H1 (cell line): ENCODE results near the gene FOXD2. TPM values are rescaled to one million over a fixed set of nuclear protein-coding genes. Genes with fewer than 3 reads are reported as not detected.

Experiments
- ATF2 ChIP-seq: IDR thresholded peaks from 2 replicates; pipeline ENCODE4 v1.6.1; 2012; ENCODE audit warnings: low read length, inconsistent platforms
- CTBP2 ChIP-seq: IDR thresholded peaks from 2 replicates; pipeline ENCODE4 v1.7.0; 2011; ENCODE audit warnings: borderline replicate concordance, mild to moderate bottlenecking, moderate library complexity, mixed read lengths, low read length; ENCODE audit not compliant: insufficient read depth, insufficient read length
- CTCF ChIP-seq, 3 experiments: IDR thresholded peaks; 1 replicate in 2 of 3; 2 replicates in 1 of 3; pipeline versions ENCODE4 v1.5.1 to v1.6.1; 2011; ENCODE audit warnings: low read length in 3 of 3, mild to moderate bottlenecking in 3 of 3, inconsistent platforms in 2 of 3, low read depth in 1 of 3, moderate library complexity in 1 of 3; ENCODE audit not compliant: insufficient read depth in 1 of 3; ENCODE audit errors: control extremely low read depth in 1 of 3
- FOSL1 ChIP-seq: IDR thresholded peaks from 2 replicates; pipeline ENCODE4 v1.6.1; 2011; ENCODE audit warnings: mild to moderate bottlenecking, low read depth, low read length, moderate library complexity; ENCODE audit not compliant: insufficient read depth
- GABPA ChIP-seq: IDR thresholded peaks from 2 replicates; pipeline ENCODE4 v1.6.1; 2011; ENCODE audit warnings: mild to moderate bottlenecking, low read length, moderate library complexity, borderline replicate concordance; ENCODE audit not compliant: insufficient read depth
- SUZ12 ChIP-seq: fragments of 200-600 bp; sonication (generic); IDR thresholded peaks from 2 replicates; pipeline ENCODE4 v1.6.1; 2012; ENCODE audit warnings: mild to moderate bottlenecking, inconsistent platforms, low read length, moderate library complexity, mixed read lengths
- polyA plus RNA-seq, 7 experiments: library from polyadenylated mRNA; depleted of rRNA in 3 of 7; stranded (reverse) in 5 of 7; unstranded in 2 of 7; fragments of >200 nt in 5 of 7; fragments of 200-250 nt in 2 of 7; gene quantifications; 1 replicate in 5 of 7; 2 replicates in 1 of 7; 4 replicates in 1 of 7; pipeline versions ENCODE4 v1.2.1 to v1.2.3, GENCODE V29; 2011 to 2013; ENCODE audit warnings: missing spikeins in 2 of 7, mixed read lengths in 2 of 7
- total RNA-seq: library from RNA; stranded (reverse); fragmentation: NEBNext Ultra II Directional; extraction: Animal tissue kit (Norgen Biotek cat#: 25700); gene quantifications from 2 replicates; pipeline ENCODE4 v1.2.1, GENCODE V29; 2021

FOXD2 gene
- total and polyA plus RNA-seq, 2 of the 8 experiments (the other 6 are each of a cell fraction or from before 2014, with no cell fraction given) = not detected

- TF ChIP-seq CTCF (IDR thresholded peaks at IDR 0.05; ENCODE audit: control extremely low read depth in 1 of 3, insufficient read depth in 1 of 3, low read depth in 1 of 3, low read length in 3 of 3) (no peak), SUZ12 (no peak), GABPA (no peak), FOSL1 (no peak), ATF2 (no peak), CTBP2 (no peak)
Observed at GRCh38 chr1:47438165-47439016, 547 bp downstream of the FOXD2 start (continued).
